NCI-H226 (cell line): ENCODE measurements around the gene HES7.
A peak's percentile ranks its signal among the peaks of the same experiment; 100 is the strongest.

Experiments
- DNase-seq: peaks from one replicate; pipeline ENCODE4 v3.0.0-alpha.2; 2015

HES7 gene

DNA sequence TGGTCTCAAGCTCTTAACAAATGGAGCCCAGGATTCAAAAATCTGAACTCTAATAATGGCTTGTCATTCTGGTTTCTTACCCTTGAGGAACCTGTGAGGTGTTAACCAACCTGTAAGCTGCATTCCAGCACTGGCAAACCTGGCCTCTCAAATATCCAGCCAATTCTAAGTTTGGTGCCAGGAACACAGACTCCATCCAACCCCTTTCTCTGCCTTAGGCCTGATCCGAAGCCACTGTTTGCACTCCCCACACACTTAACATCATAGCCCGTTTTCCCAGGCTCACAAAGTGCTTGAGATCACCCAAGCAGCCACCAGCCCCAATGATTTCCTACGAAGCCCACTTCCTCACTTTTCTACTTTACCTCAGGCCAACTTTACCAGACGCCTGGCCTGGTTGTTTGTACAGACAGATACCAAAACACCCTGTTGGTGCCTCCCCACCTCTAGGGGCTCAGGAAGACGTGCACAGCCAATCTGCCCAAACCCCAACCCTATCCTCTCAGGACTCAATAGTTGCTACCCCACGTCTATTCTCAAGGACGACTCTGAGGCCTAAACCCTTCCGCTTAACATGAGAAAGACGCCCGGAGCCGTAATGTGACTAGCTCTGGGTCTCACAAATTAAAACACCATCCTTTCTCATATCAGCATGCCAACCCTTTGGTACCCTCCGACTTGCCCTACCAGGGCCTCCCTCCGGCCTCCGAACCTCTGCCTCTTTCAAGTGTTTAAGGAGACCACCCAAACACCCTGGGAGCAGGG lies 31.5 kb upstream of the HES7 start:
- DNase-seq: no peak

DNA sequence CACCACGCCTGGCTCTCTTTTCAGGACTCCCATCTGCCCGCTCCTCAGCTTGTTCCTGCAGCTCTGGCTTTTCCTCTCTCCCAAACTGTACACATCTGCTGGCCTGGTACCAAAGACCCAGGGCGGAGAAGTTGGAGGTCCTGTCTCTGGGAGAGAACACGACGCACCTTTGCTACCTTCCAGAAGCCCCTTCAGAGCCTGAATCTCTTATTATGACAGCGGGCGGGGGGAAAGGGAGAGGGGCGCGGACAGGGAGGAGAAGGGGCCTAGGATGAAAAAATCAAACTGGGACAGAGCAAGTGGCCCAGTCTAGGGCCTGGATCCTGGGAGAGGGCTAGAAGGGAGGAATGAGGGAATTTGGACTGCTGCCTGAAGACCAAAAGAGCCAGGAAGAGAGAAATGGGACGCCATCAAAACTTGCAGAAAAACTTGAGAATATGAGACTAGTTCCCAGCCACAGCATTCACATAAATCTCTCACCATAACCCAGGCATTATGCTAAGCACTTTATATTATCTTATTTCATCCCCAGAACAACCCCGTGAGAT lies 30.8 kb upstream of the HES7 start:
- no peak for DNase-seq

DNA sequence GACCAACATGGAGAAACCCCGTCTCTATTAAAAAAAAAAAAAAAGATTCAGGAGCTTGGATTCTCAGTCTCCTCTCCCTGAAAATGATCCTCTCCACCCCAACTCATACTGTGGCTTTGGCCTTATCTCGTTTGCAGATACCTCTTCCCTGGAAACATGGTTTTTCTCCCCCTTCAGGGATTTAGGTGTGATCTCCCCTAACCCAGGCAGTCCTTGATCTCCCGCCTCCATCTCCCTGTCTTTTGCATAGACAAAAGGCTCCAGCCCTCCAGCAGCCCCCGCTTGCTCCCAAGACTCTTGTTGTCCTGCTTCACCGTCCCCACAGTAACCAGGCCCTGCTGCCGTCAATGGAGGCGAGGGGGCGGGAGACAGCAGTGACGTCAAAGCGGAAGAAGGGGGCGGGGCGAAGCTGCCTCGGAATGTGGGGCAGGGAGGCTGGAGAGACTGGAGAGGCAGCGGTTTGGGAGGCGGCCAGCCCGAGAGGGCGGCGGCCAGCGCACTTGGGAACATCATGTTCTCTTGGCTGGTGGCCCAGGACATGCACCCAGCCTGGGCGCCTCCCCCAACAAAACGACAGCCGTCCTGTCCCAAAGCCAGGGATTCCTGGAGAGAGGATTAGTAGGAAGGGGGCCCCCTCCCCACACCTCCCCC lies 30.2 kb upstream of the HES7 start:
- peak; percentile 96 for DNase-seq

DNA sequence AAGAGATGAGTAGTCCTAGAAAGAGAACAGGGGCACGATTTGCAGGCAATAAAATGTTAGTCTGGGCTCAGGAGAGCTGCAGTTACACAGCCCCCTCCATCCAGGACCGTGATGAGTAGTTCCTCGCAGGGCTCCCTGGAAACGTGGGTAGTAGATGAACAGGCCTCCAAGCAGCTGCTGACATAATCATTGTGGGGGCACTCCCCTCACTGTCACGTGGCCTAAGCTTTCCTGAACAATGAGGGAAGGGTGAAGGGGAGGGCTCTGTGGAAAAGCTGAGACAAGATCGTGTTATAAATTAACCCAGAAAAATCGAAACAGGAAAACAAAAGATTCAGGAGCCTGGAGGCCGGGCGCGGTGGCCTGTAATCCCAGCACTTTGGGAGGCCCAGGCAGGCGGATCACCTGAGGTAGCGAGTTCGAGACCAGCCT lies 29.6 kb upstream of the HES7 start:
- peak; percentile 98 for DNase-seq

DNA sequence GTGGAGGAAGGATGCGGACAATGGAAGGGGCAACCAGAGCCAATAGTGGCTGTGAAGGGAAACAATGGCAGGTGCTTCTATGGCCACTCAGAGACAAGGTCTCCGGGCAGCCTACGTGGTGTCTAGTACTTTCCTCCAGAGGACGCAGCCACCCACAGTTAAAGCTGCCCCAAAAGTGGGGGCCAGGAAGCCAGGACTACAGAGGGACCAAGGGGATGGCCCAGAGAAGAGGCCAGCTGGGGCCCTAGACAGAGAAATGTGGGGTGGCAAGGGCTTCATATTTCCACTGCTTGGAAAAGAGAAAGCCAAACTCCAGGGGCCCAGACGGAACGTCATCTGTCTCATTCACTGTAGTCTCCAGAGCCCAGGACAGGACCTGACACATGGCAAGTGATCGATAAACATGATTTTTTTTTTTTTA lies 29.1 kb upstream of the HES7 start:
- no peak for DNase-seq

DNA sequence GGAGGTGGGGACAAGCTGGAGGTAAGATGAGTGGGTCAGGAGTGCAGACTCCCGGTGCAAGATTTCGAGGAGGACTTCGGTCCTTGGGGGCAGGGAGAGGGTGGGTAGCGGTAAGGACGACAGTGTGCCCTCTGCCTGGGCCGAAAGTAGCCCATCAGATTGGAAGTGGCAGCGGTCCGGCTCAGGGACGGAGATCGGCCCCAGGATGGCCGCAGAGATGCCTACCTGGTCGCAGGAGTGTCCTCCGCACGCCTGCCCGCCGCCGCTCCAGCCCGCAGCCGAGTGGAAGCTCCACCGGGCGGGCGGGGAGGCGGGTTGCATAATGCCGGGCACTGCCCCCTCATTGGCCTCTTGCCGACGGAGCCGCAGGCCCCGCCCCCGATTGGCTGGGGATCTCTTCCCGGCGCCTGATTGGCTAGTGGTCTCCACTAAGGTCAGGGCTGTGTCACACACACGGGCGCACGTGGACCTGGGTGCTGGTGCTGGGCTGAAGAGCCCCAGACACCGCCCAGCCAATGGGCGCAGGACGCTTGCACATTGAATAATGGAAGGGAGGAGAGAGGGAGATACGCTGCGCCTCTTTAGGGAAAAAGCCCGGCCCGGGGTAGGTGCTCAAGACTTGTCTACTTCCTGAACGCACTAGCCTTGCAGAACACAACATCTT lies 28.3 kb upstream of the HES7 start, which contains the start of gene PER1:
Gene PER1 (minus strand): TSS at position 293 of the 664 bp plus-strand sequence. CDS start 1,698 bp downstream, outside the sequence.
- peak; percentile 95 for DNase-seq

DNA sequence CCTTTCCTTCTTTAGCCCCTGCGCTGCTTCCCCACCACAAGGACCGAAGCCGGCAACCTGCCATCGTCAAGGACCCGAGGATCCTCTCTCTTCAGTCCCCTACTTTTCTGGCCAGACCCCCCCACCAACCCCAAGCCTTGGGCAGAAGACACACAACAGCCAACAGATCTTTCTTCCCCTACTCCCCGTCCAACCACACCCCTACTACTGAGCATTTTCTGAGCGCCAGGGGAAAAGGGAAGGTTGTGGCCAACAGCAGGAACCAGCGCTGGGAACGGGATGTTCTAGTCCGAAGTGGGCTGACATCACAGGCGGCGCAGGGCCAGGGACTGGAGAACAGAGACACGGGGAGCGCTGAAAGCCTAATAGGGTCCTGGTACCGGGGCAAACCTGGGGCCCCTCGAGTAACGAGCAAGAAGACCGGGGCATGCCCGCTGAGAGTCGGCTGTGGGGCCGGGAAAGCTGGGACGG lies 27.8 kb upstream of the HES7 start:
- DNase-seq: peak; percentile 44

DNA sequence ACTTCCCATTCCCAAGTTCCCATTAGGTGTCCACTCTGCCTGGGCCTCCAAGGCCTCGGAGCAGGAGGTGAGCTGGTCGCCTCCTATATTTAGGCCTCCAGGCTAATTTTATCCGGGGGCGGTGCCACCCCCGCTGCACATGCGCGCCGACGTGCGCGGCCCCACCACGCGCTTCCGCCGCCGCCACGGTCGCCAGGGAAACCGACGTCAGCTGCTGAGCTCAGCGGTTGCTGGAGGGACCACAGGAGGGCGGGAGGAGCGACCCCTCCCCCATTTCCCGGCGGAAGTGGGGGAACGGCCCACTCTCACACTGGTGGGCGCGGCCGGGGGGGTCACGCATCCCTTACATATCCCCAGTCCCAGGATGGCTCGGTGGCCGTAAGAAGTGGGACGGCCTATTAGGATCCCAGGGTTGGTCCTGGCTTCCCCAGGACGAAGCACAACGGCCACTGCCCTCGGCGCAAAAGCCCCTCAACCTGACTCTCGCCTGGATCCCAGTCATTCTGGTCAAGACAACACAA lies 27.3 kb upstream of the HES7 start:
- no peak for DNase-seq

DNA sequence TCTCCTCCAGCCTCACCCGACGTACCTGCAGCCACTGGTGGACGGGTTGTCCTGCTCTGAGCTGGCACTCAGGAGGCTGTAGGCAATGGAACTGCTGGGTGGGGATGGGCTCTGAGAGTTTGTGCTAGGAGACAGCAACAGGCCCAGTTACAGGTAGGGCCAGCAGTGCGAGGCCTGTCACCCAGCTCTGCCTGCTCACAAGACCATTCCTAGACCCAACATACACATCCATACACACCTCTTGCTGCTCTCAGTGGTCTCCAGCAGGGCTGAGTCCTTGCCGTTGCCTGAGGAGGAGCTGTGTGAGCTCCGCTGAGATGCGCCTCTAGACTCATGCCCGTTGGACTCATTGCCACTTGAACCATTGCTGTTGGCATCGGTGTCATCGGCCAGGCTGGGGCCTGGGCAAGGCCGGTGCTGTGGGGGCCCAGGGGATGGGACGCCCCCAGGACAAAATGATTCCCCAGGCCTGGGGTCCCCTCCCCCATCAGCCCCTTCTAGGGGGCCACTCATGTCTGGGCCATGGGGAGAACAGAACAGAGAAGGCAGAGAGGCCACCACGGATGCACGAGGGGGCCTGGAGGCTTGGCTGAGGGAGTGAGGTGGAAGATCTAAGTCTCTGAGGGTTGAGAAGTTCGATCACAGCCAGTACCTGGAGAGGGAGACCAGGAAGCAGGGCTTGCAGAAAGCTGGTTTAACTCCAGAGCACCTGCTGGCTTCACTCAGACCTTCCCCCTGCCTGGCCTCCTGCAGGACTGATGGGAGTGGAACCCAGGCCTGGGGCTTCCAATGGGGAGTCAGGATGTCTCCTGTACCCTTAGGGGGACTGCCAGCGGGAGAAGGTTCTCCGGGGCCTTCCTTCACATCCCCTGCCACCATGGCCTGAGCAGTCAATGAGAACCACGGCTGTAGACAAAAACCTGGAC lies 26.6 kb upstream of the HES7 start:
- no peak for DNase-seq

DNA sequence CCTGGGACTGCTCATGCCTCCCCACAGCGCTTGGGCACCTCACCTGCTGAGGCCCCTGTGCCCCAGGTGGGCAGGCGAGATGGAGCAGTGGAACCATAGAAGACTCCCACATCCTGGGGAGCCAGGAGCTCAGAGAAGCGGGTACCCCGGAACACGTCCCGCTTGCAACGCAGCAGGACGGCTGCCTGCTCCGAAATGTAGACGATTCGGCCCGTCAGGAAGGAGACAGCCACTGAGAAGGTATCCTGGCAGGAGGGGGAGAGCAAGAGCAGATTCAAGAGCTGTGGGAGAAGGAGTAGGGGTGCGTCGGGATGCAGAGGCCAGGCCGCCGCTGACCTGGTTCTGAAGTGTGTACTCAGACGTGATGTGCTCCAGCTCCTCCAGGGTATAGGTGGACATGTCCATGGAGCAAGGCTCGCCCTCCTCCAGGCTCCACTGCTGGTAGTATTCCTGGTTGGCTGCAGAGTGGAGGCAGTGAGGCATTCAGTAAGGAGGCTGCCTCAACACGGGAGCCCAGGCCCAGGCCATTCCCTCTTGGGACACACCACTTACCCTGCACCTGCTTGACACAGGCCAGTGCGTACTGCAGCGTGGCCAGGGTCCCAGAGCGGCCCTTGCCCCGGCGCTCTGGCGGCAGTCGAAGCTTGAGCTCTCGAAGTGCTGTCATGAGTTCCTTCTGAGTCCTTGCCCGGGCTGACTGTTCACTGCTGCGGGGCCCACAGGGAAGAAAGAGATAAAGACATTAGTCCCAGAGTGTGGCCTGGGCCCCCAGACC lies 25.7 kb upstream of the HES7 start:
- DNase-seq: no peak

DNA sequence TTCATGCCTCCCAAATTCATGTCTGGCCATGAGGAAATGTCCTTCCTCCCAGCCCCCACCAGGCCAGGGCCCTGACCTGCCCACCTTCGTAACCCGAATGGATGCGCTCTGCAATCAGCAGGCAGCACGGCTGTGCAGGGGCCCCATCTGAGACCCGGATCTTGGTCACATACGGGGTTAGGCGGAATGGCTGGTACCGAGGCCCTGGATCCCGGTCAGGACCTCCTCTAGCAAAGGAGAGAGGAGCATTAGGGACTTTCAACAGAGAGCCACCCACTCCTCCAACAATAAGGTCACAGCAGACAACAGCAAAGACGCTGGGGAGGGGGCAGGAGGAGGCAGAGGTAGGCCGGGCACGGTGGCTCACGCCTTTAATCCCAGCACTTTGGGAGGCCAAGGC lies 24.7 kb upstream of the HES7 start:
- no peak for DNase-seq

DNA sequence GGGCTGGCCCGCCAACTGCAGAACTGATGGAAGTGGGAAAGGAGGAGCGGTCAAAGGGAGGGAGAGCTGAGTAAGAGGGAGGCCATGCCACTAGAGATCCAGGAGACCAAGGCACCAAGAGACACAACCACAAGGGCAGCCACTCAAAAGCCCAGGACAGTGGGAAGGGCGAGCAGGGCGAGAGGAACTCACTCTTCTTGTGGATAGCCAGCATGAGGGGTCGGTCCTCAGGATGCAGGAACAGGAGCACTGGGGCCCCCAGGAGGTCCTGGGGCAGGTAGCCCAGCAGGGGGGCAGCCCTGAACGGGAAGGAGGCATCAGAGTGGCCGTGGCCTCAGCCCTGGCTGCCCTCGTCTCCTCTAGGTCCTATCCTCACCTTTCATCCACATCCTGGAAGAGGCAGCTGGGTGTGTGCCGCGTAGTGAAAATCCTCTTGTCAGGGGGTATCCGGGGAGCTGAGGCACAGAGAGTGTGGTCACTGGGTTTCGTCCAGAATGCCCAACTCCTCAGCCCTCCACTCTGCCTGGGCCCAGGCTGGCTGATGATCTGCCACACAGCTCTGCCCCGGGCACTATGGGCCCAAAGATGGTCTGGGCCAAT lies 24.0 kb upstream of the HES7 start:
- DNase-seq: no peak

DNA sequence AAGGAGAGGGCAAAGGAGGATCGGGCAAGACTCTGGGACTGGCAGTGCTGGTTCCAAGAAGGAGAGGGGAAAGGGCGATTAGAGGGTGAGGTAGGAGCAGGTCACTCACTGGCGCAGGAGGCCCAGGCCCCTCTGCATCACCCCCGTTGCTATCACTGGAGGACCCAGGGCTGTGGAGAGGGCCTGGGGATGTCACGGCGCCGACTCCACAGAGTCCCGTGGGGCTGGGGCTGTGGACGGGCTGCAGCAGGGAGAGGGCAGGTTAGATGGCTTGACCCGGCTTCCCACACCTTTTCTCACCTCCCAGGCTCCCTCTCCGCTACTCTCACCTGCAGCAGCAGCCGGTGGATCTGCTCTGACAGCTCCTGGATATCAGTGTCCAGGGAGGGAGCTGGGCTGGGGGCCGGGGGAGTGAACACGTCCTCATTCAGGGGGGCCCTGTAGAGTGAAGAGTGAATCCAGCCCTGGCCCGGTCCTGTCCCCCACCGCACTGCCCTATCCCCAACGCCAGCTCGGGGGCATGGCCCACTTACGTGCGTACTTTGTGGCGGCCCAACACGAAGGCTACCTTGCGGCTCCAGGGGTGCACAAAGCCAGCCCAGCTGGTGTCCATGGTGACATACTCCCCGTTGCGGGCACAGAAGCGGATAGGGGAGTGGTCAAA lies 23.4 kb upstream of the HES7 start:
- DNase-seq: no peak

DNA sequence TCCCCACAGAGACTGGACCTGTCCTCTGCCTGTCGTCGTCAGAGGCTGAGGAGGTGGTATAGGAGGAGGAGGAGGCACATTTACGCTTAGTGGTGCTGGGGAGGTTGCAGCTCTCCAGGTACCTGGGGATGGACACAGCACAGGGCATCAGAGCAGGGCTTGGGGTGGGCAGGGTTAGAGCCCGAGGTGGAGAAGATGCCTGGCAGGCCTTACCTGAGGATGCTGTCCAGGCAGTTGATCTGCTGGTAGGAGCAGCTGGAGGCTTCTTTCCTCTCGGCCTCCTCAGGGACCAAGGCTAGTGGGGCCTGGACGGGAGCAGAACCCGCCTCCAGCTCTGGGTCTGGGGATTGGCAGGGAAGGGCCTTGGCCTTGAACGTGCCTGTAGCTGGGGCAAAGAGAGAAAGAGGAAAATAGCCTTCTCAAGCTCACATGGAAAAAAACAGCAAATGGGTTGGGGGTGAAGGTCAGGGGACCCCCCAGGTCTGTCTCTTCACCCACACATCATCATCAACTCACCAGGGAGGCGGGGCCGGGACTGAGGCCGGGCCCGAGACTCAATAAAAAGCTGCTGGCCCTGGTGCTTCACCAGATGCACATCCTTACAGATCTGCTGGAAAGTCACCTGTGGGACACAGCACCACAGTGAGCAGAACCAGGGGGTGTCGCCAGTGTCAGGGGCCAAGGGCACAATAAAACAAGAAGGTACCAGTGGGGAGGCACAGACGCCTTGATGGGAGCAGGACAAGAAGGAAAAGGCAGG lies 22.7 kb upstream of the HES7 start:
- DNase-seq: no peak

DNA sequence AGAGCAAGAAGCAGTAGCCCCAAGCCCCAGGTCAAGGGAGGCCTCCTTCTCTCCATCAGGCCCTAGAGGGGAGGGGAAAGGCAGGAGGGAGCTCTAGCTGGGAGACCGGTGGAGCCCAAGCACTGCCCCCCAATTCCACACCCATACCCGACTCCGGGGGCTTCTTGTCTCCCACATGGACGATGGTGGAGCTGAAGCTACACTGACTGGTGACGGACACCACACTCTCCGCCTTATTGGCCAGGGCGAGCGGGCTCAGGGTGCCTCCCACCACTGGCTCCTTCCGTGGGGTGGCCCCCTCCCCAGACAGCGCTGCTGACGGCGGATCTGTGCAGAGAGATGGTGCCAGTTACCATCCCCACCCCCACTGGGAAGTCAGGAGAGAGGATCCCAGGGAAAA lies 21.9 kb upstream of the HES7 start:
- no peak for DNase-seq

DNA sequence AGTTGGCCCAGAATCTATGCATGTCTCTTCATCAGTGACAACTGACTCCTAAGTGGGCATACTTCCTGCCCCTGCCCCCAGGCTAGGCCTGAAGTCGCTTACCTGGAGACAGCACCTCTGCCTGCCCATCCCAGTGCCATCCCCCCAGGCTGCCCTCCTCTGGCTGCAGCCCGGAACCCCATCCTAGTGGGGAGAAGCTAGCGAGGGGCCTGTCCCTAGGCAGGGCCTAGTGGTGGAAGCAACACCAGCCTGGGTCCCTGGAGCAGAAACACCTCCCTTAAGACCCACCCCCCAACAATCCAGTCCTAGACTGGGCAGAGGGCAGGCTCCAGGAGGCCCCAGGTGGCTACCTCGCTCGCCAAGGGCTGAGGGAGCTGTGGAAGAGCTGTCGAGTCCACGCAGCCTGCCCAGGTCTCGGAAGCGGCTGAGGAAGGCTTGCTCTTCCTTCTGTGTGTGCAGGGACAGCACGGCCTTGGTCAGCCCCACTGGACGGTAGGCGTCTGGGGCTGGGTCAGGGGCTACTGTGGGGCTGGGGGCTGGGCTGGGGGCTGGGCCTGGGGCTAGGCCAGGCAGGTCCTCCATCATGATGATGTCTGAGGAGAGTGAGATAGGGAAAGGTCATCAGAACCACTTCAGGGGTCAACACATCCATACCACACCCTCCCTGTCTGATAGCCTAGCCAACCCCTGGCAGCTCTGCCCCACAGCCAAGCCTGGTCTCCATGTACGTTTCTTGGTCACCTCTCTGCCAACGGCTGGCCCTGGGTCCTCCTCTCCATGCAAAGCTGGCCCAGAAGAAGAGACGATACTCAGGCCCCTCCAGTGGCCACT lies 20.7 kb upstream of the HES7 start:
- no peak for DNase-seq

DNA sequence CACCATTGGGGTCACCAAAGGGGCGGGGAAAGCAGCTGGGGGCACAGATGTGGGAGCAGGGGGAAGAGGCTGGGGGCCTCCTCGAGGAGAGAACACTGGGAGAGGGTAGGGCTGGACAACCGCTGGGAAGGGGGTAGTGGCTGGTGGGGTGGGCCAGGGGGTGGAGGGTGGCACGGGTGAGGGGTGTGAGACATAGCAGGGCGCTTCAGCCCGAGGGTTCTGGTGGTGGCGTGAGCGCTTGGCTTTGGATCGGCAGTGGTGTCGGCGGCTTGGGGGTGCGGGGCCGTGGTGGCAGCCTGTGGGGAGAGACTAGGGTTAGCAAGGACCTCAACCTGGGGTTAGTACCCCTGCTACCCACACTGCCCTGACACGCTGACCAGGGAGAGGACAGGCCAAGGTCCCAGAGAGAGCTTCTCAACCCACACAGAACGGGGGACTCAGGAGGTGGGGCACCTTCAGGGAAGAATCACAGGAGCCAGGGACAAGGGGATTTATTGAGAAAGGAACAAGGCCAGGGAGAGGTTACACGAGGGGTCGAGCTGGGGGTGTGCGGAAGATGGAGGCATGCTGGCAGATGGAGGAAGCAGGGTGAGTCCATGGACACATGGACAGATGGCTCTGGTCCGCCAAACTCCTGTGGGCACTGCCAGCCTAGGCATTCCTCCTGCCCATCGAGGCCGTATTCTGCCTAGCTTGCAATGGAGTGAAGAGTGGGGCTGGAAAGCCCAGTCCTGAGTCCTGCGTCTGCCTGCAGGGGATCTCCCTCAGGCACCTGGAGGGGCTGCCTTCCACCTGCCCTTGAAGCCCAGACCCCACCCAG lies 19.9 kb upstream of the HES7 start:
- no peak for DNase-seq
